K562 (cell line): ENCODE measurements around the gene SLC44A1. TPM values are rescaled to one million over a fixed set of nuclear protein-coding genes. Genes with fewer than 3 reads are reported as not detected.

Experiments
- ATAC-seq: fragments of 200-7000 bp; cut with Tn5 transposase; 3 replicates; pipeline ENCODE4 v1.9.1; 2020; ENCODE audit warnings: moderate library complexity
- BruUV-seq: library from RNA; stranded (reverse); fragments of 400-500 nt; replicated peaks from 2 replicates; lab custom pipeline; 2021; lab: Mats Ljungman, UMichigan
- CTCF ChIA-PET: fragments of 300-600 bp; formaldehyde crosslinking; extraction: SDS; loops from one replicate; lab custom pipeline; 2021; ENCODE audit warnings: low intra/inter-chr PET ratio; lab: Yijun Ruan, JAX
- POLR2A ChIA-PET: fragments of 300-600, 350-650 bp; sonication (Branson Sonifier 250); formaldehyde crosslinking; extraction: SDS; loops from one replicate; lab custom pipeline; 2021; ENCODE audit warnings: antibody characterized with exemption, inconsistent platforms; lab: Yijun Ruan, JAX
- DNase-seq, 4 experiments: peaks; one replicate each; pipeline versions ENCODE4 v3.0.0 to v3.0.0-alpha.2; 2011 to 2018; ENCODE audit warnings: low spot score in 3 of 4, mixed read lengths in 3 of 4; ENCODE audit errors: extremely low read depth in 1 of 4
- FAIRE-seq: peaks from 2 replicates; lab custom pipeline; 2011; peaks lifted over from hg19 to GRCh38; lab: Jason Lieb, UNC
- H2AFZ ChIP-seq: 2 replicates; pipeline ENCODE4 v1.6.0; 2011; ENCODE audit warnings: low read depth, low read length, control low read depth, inconsistent platforms
- H3K27ac ChIP-seq: fragments of 200-600 bp; 3 replicates; pipeline ENCODE4 v1.8.0; 2011; ENCODE audit warnings: low read depth, mild to moderate bottlenecking, control low read depth, inconsistent platforms, low read length, moderate library complexity, mixed read lengths; ENCODE audit errors: extremely low read depth
- H3K27me3 ChIP-seq, 2 experiments: fragments of 300-600 bp in 1 of 2; 2 replicates in 1 of 2; 3 replicates in 1 of 2; pipeline versions ENCODE4 v1.6.0 to v1.8.0; 2011; ENCODE audit warnings: inconsistent platforms in 2 of 2, low read length in 2 of 2, mild to moderate bottlenecking in 1 of 2, mixed read lengths in 1 of 2, moderate library complexity in 1 of 2; ENCODE audit not compliant: control insufficient read depth in 2 of 2, insufficient read depth in 2 of 2
- H3K36me3 ChIP-seq: fragments of 300-600 bp; 3 replicates; pipeline ENCODE4 v1.8.0; 2011; ENCODE audit warnings: mild to moderate bottlenecking, low read length, inconsistent platforms; ENCODE audit not compliant: control insufficient read depth, insufficient read depth
- H3K4me1 ChIP-seq, 2 experiments: fragments of 200-600 bp in 1 of 2; replicated peaks in 1 of 2; 2 replicates in 1 of 2; 3 replicates in 1 of 2; pipeline versions ENCODE4 v1.5.1 to v1.8.0; 2011; ENCODE audit warnings: inconsistent platforms in 2 of 2, low read length in 2 of 2, mild to moderate bottlenecking in 1 of 2, mixed read lengths in 1 of 2, moderate library complexity in 1 of 2; ENCODE audit not compliant: control insufficient read depth in 2 of 2, insufficient read depth in 2 of 2
- H3K4me2 ChIP-seq: 2 replicates; pipeline ENCODE4 v1.6.1; 2011; ENCODE audit warnings: low read length, control low read depth, inconsistent platforms, mixed read lengths; ENCODE audit not compliant: insufficient read depth
- H3K4me3 ChIP-seq: fragments of 200-600 bp; sonication (generic), shearing (Covaris generic); 2 replicates; pipeline ENCODE4 v1.5.1; 2016; ENCODE audit warnings: control low read depth, inconsistent platforms
- H3K79me2 ChIP-seq: fragments of 200-600 bp; 3 replicates; pipeline ENCODE4 v1.8.0; 2011; ENCODE audit warnings: low read length, inconsistent platforms; ENCODE audit not compliant: control insufficient read depth, insufficient read depth
- H3K9ac ChIP-seq, 2 experiments: 2 replicates each; pipeline versions ENCODE4 v1.6.0 to v1.6.1; 2011; ENCODE audit warnings: low read depth in 2 of 2, low read length in 2 of 2, control low read depth in 1 of 2, inconsistent platforms in 1 of 2, mild to moderate bottlenecking in 1 of 2, mixed read lengths in 1 of 2; ENCODE audit not compliant: insufficient read depth in 1 of 2
- H3K9me1 ChIP-seq: one replicate; pipeline ENCODE4 v1.6.0; 2011; ENCODE audit warnings: inconsistent platforms, mild to moderate bottlenecking, low read length, moderate library complexity; ENCODE audit not compliant: control insufficient read depth, insufficient read depth
- H3K9me3 ChIP-seq: replicated peaks from 2 replicates; pipeline ENCODE4 v1.5.1; 2011; ENCODE audit warnings: low read depth, low read length, inconsistent platforms; ENCODE audit not compliant: control insufficient read depth, insufficient read depth
- H4K20me1 ChIP-seq: replicated peaks from 2 replicates; pipeline ENCODE4 v1.6.1; 2011; ENCODE audit warnings: low read length, inconsistent platforms, mixed read lengths; ENCODE audit not compliant: control insufficient read depth, insufficient read depth
- BDP1 ChIP-seq: IDR thresholded peaks from 3 replicates; pipeline ENCODE4 v1.6.1; 2011; ENCODE audit not compliant: insufficient read length, insufficient read depth
- CC2D1A ChIP-seq: fragments of 450-650 bp; IDR thresholded peaks from 2 replicates; pipeline ENCODE4 v1.6.1; 2017; ENCODE audit warnings: mild to moderate bottlenecking
- CEBPG ChIP-seq, 3 experiments: fragments of 200-800 bp in 1 of 3; sonication (Bioruptor generic) in 1 of 3; sonication (generic) in 1 of 3; formaldehyde crosslinking in 1 of 3; IDR thresholded peaks in 2 of 3; conservative IDR thresholded peaks in 1 of 3; 2 replicates each; pipeline versions ENCODE4 v1.6.1 to v1.8.0; 2016 to 2022; ENCODE audit warnings: missing compliant biosample characterization in 2 of 3, missing genetic modification characterization in 2 of 3, mild to moderate bottlenecking in 1 of 3, missing genetic modification reagents in 1 of 3
- CREB1 ChIP-seq, 2 experiments: sonication (generic) in 1 of 2; formaldehyde crosslinking in 1 of 2; IDR thresholded peaks; 2 replicates each; pipeline versions ENCODE4 v1.6.1 to v1.8.0; 2012 to 2022; ENCODE audit warnings: inconsistent platforms in 1 of 2, mild to moderate bottlenecking in 1 of 2, missing genetic modification reagents in 1 of 2, moderate library complexity in 1 of 2
- CREB3L1 ChIP-seq: fragments of 450-650 bp; IDR thresholded peaks from 2 replicates; pipeline ENCODE4 v1.6.1; 2014; ENCODE audit warnings: low read depth, mild to moderate bottlenecking, moderate library complexity, borderline replicate concordance
- CREBBP ChIP-seq: IDR thresholded peaks from one replicate; pipeline ENCODE4 v1.6.1; 2012; ENCODE audit warnings: low read depth, mild to moderate bottlenecking, control low read depth, inconsistent platforms, low read length
- CXXC5 ChIP-seq: fragments of 250-450 bp; sonication (Bioruptor Pico); IDR thresholded peaks from 2 replicates; pipeline ENCODE4 v1.8.0; 2022; ENCODE audit warnings: inconsistent platforms, mild to moderate bottlenecking, moderate library complexity
- HDAC2 ChIP-seq: fragments of 450-650 bp; IDR thresholded peaks from 2 replicates; pipeline ENCODE4 v1.6.1; 2016; ENCODE audit warnings: mild to moderate bottlenecking
- HMG20B ChIP-seq: fragments of 250-450 bp; sonication (Bioruptor Pico); IDR thresholded peaks from 2 replicates; pipeline ENCODE4 v1.5.0; 2021; ENCODE audit warnings: mild to moderate bottlenecking
- HNRNPLL ChIP-seq: fragments of 200-400 bp; formaldehyde crosslinking; IDR thresholded peaks from 2 replicates; pipeline ENCODE4 v1.6.1; 2017; ENCODE audit warnings: low read length, low read depth, mild to moderate bottlenecking; ENCODE audit not compliant: poor library complexity, severe bottlenecking
- MLLT1 ChIP-seq, 2 experiments: fragments of 450-650 bp; IDR thresholded peaks; 2 replicates each; pipeline ENCODE4 v1.6.1; 2016
- RFX1 ChIP-seq: fragments of 450-650 bp; IDR thresholded peaks from 2 replicates; pipeline ENCODE4 v1.6.1; 2016; ENCODE audit warnings: mild to moderate bottlenecking, moderate library complexity
- THAP7 ChIP-seq: fragments of 250-450 bp; sonication (Bioruptor Pico); IDR thresholded peaks from 2 replicates; pipeline ENCODE4 v1.5.0; 2021
- ZNF174 ChIP-seq: fragments of 250-450 bp; sonication (Bioruptor Pico); IDR thresholded peaks from 2 replicates; pipeline ENCODE4 v1.4.0; 2020; ENCODE audit warnings: mild to moderate bottlenecking
- ZNF354B ChIP-seq: fragments of 250-450 bp; sonication (Bioruptor Pico); IDR thresholded peaks from 2 replicates; pipeline ENCODE4 v1.4.0; 2020
- ZNF511 ChIP-seq: sonication (generic); formaldehyde crosslinking; IDR thresholded peaks from 2 replicates; pipeline ENCODE4 v1.8.0; 2022; ENCODE audit warnings: mild to moderate bottlenecking, missing genetic modification reagents
- ZNF699 ChIP-seq: fragments of 250-450 bp; sonication (Bioruptor Pico); IDR thresholded peaks from 2 replicates; pipeline ENCODE4 v1.8.0; 2021; ENCODE audit warnings: mild to moderate bottlenecking, moderate library complexity; ENCODE audit not compliant: insufficient replicate concordance
- WGBS: fragments of 100-300 bp; shearing (Covaris generic); methylation state at CpG from one replicate; pipeline ENCODE4 v1.1.6; 2016; ENCODE audit warnings: low coverage, mixed read lengths; ENCODE audit not compliant: insufficient coverage; ENCODE audit errors: missing lambda C conversion rate; 5-methylcytosine and 5-hydroxymethylcytosine counted together
- in situ Hi-C: fragments of 300-500 bp; cut with MboI; formaldehyde crosslinking; loops from 4 replicates; pipeline ENCODE4 v1.15.0; 2018; ENCODE audit warnings: inconsistent platforms, mixed read lengths
- intact Hi-C: fragments of 100-400 bp; cut with micrococcal nuclease; formaldehyde crosslinking; loops from 2 replicates; pipeline ENCODE4 v1.14.2; 2022
- polyA plus RNA-seq, 8 experiments: library from polyadenylated mRNA; depleted of rRNA in 4 of 8; stranded (reverse) in 5 of 8; unstranded in 3 of 8; fragments of >200 nt; fragmentation: Nextera tagmentation in 2 of 8; fragmentation: Illumina TruSeq in 1 of 8; extraction: Ambion mirVana in 2 of 8; extraction: Trizol in 1 of 8; gene quantifications; 2 replicates each; pipeline versions ENCODE4 v1.2.1 to v1.2.3, GENCODE V29; 2011 to 2014; ENCODE audit warnings: inconsistent platforms in 1 of 8, missing spikeins in 1 of 8
- total RNA-seq, 7 experiments: library from RNA; depleted of rRNA in 6 of 7; stranded (reverse); fragments of >200 nt in 6 of 7; fragmentation: Illumina TruSeq in 2 of 7; extraction: Trizol in 2 of 7; gene quantifications; 2 replicates each; pipeline versions ENCODE4 v1.2.1 to v1.2.3, GENCODE V29; 2011 to 2021; ENCODE audit warnings: low replicate concordance in 1 of 7

SLC44A1 gene
- total and polyA plus RNA-seq, 9 of the 15 experiments (the other 6 are each of a cell fraction or from before 2014, with no cell fraction given) = 0.11 to 0.59 (median 0.30) TPM

GRCh38 chr9:105342147-105342505 lies 97.7 kb downstream of the SLC44A1 start (continued):
- TF ChIP-seq CREBBP (no peak), ZNF354B (CRISPR knock-in tag) (no peak), CEBPG (CRISPR knock-in tag; IDR thresholded peaks at IDR 0.05) (no peak), CEBPG (tag; conservative IDR thresholded peaks at IDR 0.05 in 1 of 2, IDR thresholded peaks at IDR 0.05 in 1 of 2) (peak; percentile 38 to 41; a peak in 2 of 4 replicates), HNRNPLL (no peak)

GRCh38 chr9:105344283-105344682 lies 99.8 kb downstream of the SLC44A1 start:
- no peaks in the 10 kb centered on the region for H3K79me2 ChIP-seq
- intact Hi-C loops = no loop called here
- DNase-seq (no peak), ATAC-seq (no peak), FAIRE-seq (no peak)
- H3K9me3 ChIP-seq = no peaks in the 10 kb centered on the region
- H3K27me3 ChIP-seq = no peaks in the 10 kb centered on the region
- WGBS = 0% methylated on average over 2 of the region's 2 CpGs
- no peaks in the 10 kb centered on the region for H3K9me1 ChIP-seq
- no peaks in the 10 kb centered on the region for H3K4me1 ChIP-seq
- H2AFZ ChIP-seq = no peak overlapping the region
- ChIA-PET POLR2A (no interaction called here), CTCF (no interaction called here)
- BruUV-seq = no TSS peak
- H3K4me2 ChIP-seq = no peak overlapping the region
- no peak overlapping the region for H3K4me3 ChIP-seq
- no peak overlapping the region for H3K27ac ChIP-seq
- in situ Hi-C loops = no loop called here
- no peak overlapping the region for H3K9ac ChIP-seq
- no peaks in the 10 kb centered on the region for H4K20me1 ChIP-seq
- no peaks in the 10 kb centered on the region for H3K36me3 ChIP-seq
- TF ChIP-seq HDAC2 (no peak), MLLT1 (IDR thresholded peaks at IDR 0.05) (no peak), CREB1 (IDR thresholded peaks at IDR 0.05) (no peak), CREB1 (CRISPR knock-in tag; IDR thresholded peaks at IDR 0.05) (no peak), CC2D1A (no peak), BDP1 (no peak), HMG20B (CRISPR knock-in tag) (no peak), ZNF511 (CRISPR knock-in tag) (no peak), THAP7 (CRISPR knock-in tag) (no peak), RFX1 (no peak), CXXC5 (CRISPR knock-in tag) (no peak), ZNF699 (CRISPR knock-in tag) (no peak), CREB3L1 (no peak), ZNF174 (CRISPR knock-in tag) (no peak)
